Activated naive CD4-positive, alpha-beta T cell treated with anti-CD3 and anti-CD28 coated beads, Interleukin-2, amount 10 ng/mL, durations not matched to agents 7 days and 5 days (primary cell): ENCODE results near the gene ZNF593.

Experiments used
- CTCF ChIA-PET: fragments of 350-600 bp; sonication (Branson Sonifier 250); formaldehyde crosslinking; loops from one replicate; lab custom pipeline; 2021; ENCODE audit warnings: antibody characterized with exemption; lab: Charles Lee
- DNase-seq: peaks from one replicate; pipeline ENCODE4 v3.0.0-alpha.2; 2020
- H3K27ac Mint-ChIP-seq: one replicate; pipeline ENCODE4 v1.8.0; 2021; ENCODE audit warnings: mild to moderate bottlenecking, moderate library complexity, mixed read lengths
- H3K27me3 Mint-ChIP-seq: one replicate; pipeline ENCODE4 v1.8.0; 2021; ENCODE audit warnings: mild to moderate bottlenecking, mixed read lengths
- H3K36me3 Mint-ChIP-seq: one replicate; pipeline ENCODE4 v1.8.0; 2021; ENCODE audit warnings: mixed read lengths
- H3K4me1 Mint-ChIP-seq: one replicate; pipeline ENCODE4 v1.8.0; 2021; ENCODE audit warnings: mixed read lengths
- H3K4me3 Mint-ChIP-seq: one replicate; pipeline ENCODE4 v1.8.0; 2021; ENCODE audit warnings: mild to moderate bottlenecking, moderate library complexity, mixed read lengths
- H3K9me3 Mint-ChIP-seq: one replicate; pipeline ENCODE4 v1.8.0; 2021; ENCODE audit warnings: mixed read lengths

The ZNF593 gene

DNA sequence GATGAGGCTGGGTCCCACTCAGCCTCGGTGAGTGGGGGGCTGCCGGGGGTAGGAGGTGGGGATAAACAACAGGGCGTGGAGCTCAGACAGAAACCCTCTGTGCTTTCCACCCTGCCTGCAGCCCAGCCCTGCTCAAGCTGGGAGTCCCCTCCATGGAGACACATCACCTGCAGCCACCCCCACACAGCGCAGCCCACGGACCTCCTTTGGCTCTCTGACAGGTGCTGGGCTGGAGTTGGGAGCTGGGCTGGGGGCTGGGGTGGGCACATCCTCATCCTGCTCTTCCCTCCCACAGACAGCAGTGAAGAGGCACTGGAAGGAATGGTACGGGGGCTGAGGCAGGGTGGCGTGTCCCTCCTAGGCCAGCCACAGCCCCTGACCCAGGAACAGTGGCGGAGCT, 18.8 kb downstream of the ZNF593 start:
- no peak for DNase-seq
- H3K9me3 Mint-ChIP-seq, result no peaks in the 10 kb centered on the region
- H3K4me1 Mint-ChIP-seq, result peaks cover 29% of the 10 kb centered on the region
- no peak overlapping the region for H3K27ac Mint-ChIP-seq
- peaks cover 41% of the 10 kb centered on the region for H3K27me3 Mint-ChIP-seq
- CTCF ChIA-PET, result interaction anchor here (2.0 to 2.4 kb wide), 3 partner anchors 19 to 47 kb away, joined by 6 to 7 read pairs (median 7); partner anchors contain the start of genes C1orf232, CEP85 and ZNF593
- H3K4me3 Mint-ChIP-seq, result no peak overlapping the region
- peaks cover 1% of the 10 kb centered on the region for H3K36me3 Mint-ChIP-seq

DNA sequence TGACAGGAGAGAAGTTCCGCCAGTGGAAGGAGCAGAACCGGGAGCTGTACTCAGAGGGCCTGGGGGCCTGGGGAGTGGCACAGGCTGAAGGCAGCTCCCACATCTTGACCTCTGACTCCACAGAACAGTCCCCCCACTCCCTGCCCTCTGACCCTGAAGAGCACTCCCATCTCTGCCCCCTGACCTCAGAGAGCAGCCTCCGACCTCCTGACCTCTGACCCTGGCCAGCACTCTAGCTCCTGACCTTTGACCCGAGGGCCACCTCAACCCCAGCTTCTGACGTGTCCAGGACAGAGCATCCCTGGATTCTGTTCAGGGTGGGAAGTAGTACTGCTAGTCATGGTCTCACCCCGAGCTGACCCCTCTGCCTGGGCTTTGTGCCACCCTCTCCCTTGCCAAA, 19.6 kb downstream of the ZNF593 start:
- peaks cover 1% of the 10 kb centered on the region for H3K36me3 Mint-ChIP-seq

DNA sequence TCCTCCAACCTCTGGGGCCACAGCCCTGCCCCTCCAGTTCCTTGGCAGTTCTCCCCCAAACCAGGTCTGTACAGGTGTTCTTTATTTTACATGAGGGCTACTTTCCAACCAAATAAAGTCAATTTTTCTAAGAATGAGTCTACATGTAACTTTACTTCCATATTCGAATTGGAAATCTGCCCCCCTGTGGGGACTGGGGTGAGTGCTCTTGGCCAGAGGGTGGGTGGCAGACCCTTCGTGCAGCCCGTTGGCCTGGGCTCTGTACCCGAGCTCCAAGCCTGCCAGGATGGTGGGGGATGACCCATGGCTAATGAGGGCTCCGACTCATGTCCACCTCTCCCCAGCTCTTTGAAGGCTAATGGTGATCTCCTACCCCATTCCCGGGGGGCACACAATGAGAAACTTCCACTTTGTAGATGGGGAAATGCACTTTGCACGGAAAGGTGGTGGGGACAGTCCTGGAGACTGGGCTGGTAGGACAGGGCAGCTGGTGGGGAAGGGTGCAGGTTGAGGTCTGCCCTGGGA, 20.1 kb downstream of the ZNF593 start:
- Mint-ChIP-seq H3K36me3 (peaks cover 1% of the 10 kb centered on the region), H3K4me3 (no peak overlapping the region), H3K27me3 (peaks cover 45% of the 10 kb centered on the region), H3K4me1 (peaks cover 38% of the 10 kb centered on the region), H3K9me3 (no peaks in the 10 kb centered on the region), H3K27ac (no peak overlapping the region)
- CTCF ChIA-PET, result interaction anchor here (0.7 to 2.4 kb wide), 7 partner anchors 20 to 205 kb away, joined by 3 to 7 read pairs (median 3); partner anchors contain the start of gene CEP85
- no peak for DNase-seq

More for the DNA sequence above, 19.6 kb downstream of the ZNF593 start:
- Mint-ChIP-seq H3K4me1 (peaks cover 37% of the 10 kb centered on the region), H3K27me3 (peaks cover 41% of the 10 kb centered on the region), H3K4me3 (no peak overlapping the region), H3K9me3 (no peaks in the 10 kb centered on the region), H3K27ac (no peak overlapping the region)
- CTCF ChIA-PET, result interaction anchor here (0.7 to 2.4 kb wide), 7 partner anchors 20 to 205 kb away, joined by 3 to 7 read pairs (median 3); partner anchors contain the start of gene CEP85
- DNase-seq, result no peak

- Mint-ChIP-seq H3K4me1 (peaks cover 38% of the 10 kb centered on the region), H3K36me3 (peaks cover 1% of the 10 kb centered on the region), H3K4me3 (peak within 1 kb of the TSS; percentile 13), H3K9me3 (no peaks in the 10 kb centered on the region), H3K27me3 (peaks cover 52% of the 10 kb centered on the region), H3K27ac (no peak within 1 kb of the TSS)
- DNase-seq, result no peak
- CTCF ChIA-PET, result interaction anchor here (1.0 to 2.4 kb wide), 6 partner anchors 12 to 204 kb away, joined by 3 to 7 read pairs (median 4); partner anchors contain the start of gene CEP85
Observed at GRCh38 chr1:26190373-26190987, 20.8 kb downstream of the ZNF593 start, which contains the start of gene CATSPER4. CATSPER4 (plus strand) TSS chr1:26190602; CDS start chr1:26190628, 26 bp downstream.

DNA sequence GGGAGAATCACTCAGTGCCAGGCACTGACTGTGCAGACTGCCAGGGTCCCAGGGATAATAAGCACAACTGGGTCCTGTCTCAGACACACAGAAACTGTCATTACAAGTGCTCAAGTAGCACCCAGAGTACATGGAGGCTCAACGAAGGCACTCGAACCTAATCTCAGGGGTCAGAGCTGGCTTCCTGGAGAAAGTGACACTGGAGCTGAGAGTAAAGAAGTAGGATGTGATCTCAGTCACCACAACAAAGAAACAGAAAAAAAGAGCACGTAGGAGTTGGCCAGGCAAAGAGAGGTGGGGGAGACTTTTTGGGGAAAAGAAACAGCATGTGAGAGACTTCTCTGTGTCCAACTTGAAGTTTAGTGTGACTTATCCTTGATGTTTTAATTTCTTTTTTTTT, 22.0 kb downstream of the ZNF593 start:
- H3K27ac Mint-ChIP-seq, result peak overlapping the region; percentile 30
- H3K4me3 Mint-ChIP-seq, result peak overlapping the region; percentile 13

GRCh38 chr1:26195805-26196204, 26.1 kb downstream of the ZNF593 start:
- CTCF ChIA-PET, result no interaction called here
- Mint-ChIP-seq H3K4me3 (no peak overlapping the region), H3K36me3 (peaks cover 1% of the 10 kb centered on the region), H3K9me3 (no peaks in the 10 kb centered on the region), H3K4me1 (peaks cover 48% of the 10 kb centered on the region), H3K27me3 (peaks cover 65% of the 10 kb centered on the region), H3K27ac (no peak overlapping the region)
- DNase-seq, result no peak

More for the DNA sequence above, 22.0 kb downstream of the ZNF593 start:
- CTCF ChIA-PET, result interaction anchor here (0.6 to 1.6 kb wide), 5 partner anchors 10 to 177 kb away, joined by 3 to 7 read pairs (median 4); partner anchors contain the start of genes C1orf232, CEP85 and ZNF593
- peaks cover 38% of the 10 kb centered on the region for H3K4me1 Mint-ChIP-seq
- peak; percentile 65 for DNase-seq
- H3K27me3 Mint-ChIP-seq, result peaks cover 63% of the 10 kb centered on the region
- no peaks in the 10 kb centered on the region for H3K9me3 Mint-ChIP-seq
- peaks cover 1% of the 10 kb centered on the region for H3K36me3 Mint-ChIP-seq

DNA sequence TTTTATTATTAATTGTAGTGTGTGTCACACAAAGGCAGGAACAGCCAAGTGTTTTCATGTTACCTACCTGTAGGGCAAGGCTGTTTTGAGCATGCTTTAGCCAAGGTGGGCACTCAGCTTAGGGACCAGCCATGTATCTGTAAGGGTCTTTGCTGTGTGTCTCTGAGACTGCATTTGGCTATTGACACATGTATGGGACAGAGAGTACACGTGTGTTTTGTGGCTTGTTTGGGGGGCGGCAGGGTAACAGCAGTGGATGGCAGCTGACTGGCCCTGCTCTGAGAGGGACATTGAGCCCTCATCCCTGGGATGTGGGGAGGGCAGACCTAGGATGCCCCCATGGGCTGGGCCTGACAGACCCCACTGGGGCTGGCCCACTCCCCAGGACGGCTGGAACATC, 27.6 kb downstream of the ZNF593 start:
- H3K27ac Mint-ChIP-seq, result no peak overlapping the region
- CTCF ChIA-PET, result no interaction called here

DNA sequence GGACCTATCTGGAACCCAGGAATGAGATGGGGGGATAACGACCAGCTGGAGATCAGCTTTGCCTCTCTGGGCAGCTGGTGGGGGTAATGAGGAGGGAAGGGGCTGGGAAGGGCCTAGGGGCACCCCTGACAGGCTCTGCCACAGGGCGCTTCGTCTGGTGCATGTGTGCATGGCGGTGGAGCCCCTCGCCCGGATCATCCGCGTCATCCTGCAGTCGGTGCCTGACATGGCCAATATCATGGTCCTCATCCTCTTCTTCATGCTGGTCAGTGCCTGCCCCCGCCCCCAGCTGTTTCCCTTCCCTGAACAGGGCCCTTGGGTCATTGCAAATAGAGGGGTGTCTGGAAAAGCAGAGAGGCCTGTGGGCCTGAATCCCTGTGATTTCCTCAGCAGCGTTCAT, 28.1 kb downstream of the ZNF593 start:
- Mint-ChIP-seq H3K4me1 (peaks cover 49% of the 10 kb centered on the region), H3K9me3 (no peaks in the 10 kb centered on the region), H3K4me3 (no peak overlapping the region), H3K27me3 (peaks cover 61% of the 10 kb centered on the region), H3K27ac (no peak overlapping the region), H3K36me3 (no peaks in the 10 kb centered on the region)
- DNase-seq, result no peak
- CTCF ChIA-PET, result no interaction called here

More for the DNA sequence above, 27.6 kb downstream of the ZNF593 start:
- no peaks in the 10 kb centered on the region for H3K9me3 Mint-ChIP-seq
- H3K36me3 Mint-ChIP-seq, result no peaks in the 10 kb centered on the region
- DNase-seq, result no peak
- peaks cover 60% of the 10 kb centered on the region for H3K27me3 Mint-ChIP-seq
- no peak overlapping the region for H3K4me3 Mint-ChIP-seq
- peaks cover 48% of the 10 kb centered on the region for H3K4me1 Mint-ChIP-seq

- CTCF ChIA-PET, result interaction anchor here (1.2 kb wide), 1 partner anchor 55 kb away, joined by 4 read pairs; no protein-coding TSS in a partner anchor
- Mint-ChIP-seq H3K27me3 (peaks cover 55% of the 10 kb centered on the region), H3K9me3 (no peaks in the 10 kb centered on the region), H3K36me3 (no peaks in the 10 kb centered on the region), H3K4me3 (no peak overlapping the region), H3K4me1 (peaks cover 52% of the 10 kb centered on the region), H3K27ac (peak overlapping the region; percentile 85)
- no peak for DNase-seq
Observed at GRCh38 chr1:26200413-26200812, 30.7 kb downstream of the ZNF593 start.

- Mint-ChIP-seq H3K36me3 (no peaks in the 10 kb centered on the region), H3K9me3 (no peaks in the 10 kb centered on the region), H3K4me3 (no peak overlapping the region), H3K27ac (no peak overlapping the region), H3K27me3 (peaks cover 34% of the 10 kb centered on the region), H3K4me1 (peaks cover 52% of the 10 kb centered on the region)
- no peak for DNase-seq
- CTCF ChIA-PET, result interaction anchor here (0.7 to 2.2 kb wide), 6 partner anchors 13 to 214 kb away, joined by 3 to 9 read pairs (median 5); partner anchors contain the start of genes CEP85 and ZNF593
Observed at GRCh38 chr1:26203642-26204318, 34.1 kb downstream of the ZNF593 start.

- Mint-ChIP-seq H3K36me3 (no peaks in the 10 kb centered on the region), H3K4me1 (no peaks in the 10 kb centered on the region), H3K9me3 (no peaks in the 10 kb centered on the region), H3K27ac (no peak overlapping the region), H3K27me3 (peaks cover 43% of the 10 kb centered on the region), H3K4me3 (no peak overlapping the region)
- CTCF ChIA-PET, result interaction anchor here (0.9 to 1.5 kb wide), 4 partner anchors 21 to 207 kb away, joined by 3 to 6 read pairs (median 4); no protein-coding TSS in a partner anchor
- no peak for DNase-seq
Observed at GRCh38 chr1:26210147-26210870, 40.6 kb downstream of the ZNF593 start.

- Mint-ChIP-seq H3K27me3 (peaks cover 40% of the 10 kb centered on the region), H3K36me3 (no peaks in the 10 kb centered on the region), H3K9me3 (no peaks in the 10 kb centered on the region), H3K27ac (peak overlapping the region; percentile 45), H3K4me1 (no peaks in the 10 kb centered on the region), H3K4me3 (no peak overlapping the region)
- CTCF ChIA-PET, result interaction anchor here (0.5 to 0.8 kb wide), 2 partner anchors 19 to 111 kb away, joined by 3 read pairs; no protein-coding TSS in a partner anchor
- DNase-seq, result no peak
Observed at GRCh38 chr1:26212726-26213125, 43.0 kb downstream of the ZNF593 start.

DNA sequence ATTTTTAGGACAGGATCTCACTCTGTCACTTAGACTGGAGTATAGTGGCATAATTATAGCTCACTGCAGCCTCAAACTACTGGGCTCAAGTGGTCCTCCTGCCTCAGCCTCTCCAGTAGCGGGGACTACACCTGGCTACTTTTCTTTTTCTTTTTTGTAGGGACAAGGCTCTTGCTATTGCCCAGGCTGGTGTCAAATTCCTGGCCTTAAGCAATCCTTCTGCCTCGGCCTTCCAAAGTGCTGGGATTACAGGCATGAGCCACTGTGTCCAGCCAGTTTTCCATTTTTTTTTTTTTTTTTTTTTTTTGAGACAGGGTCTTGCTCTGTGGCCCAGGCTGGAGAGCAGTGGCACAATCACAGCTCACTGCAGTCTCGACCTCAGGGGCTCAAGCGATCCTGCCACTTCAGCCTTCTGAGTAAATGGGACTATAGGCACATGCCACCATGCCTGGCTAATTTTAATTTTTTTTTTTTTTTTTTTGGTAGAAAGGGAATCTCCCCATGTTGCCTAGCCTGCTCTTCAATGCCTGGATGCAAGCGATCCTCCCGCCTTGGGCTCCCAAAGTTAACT, 43.7 kb downstream of the ZNF593 start:
- DNase-seq, result no peak
- Mint-ChIP-seq H3K9me3 (no peaks in the 10 kb centered on the region), H3K27ac (no peak overlapping the region), H3K4me3 (no peak overlapping the region), H3K4me1 (no peaks in the 10 kb centered on the region), H3K36me3 (no peaks in the 10 kb centered on the region), H3K27me3 (peaks cover 39% of the 10 kb centered on the region)
- CTCF ChIA-PET, result interaction anchor here (1.3 kb wide), 1 partner anchor 38 kb away, joined by 3 read pairs; no protein-coding TSS in a partner anchor
